Stomach (tissue), 9 donors: ENCODE data around the gene ASNSD1. TPM values are rescaled to one million over a fixed set of nuclear protein-coding genes. Genes with fewer than 3 reads are reported as not detected.
"Not testable (repeated sequence)": the region's sequence is repeated elsewhere in the genome, so short reads cannot be mapped to it uniquely, and the experiment has no call there.

ENCODE experiments used
- DNase-seq, 2 donors: peaks; one replicate each; pipeline versions ENCODE4 v3.0.0 to v3.0.0-alpha.2; 2013 to 2019
- H3K27ac ChIP-seq, 5 donors: fragments of 200-600 bp in 4 of 5; sonication (generic) in 4 of 5; one replicate each; pipeline ENCODE4 v1.5.1; 2013 to 2019; ENCODE audit warnings: mild to moderate bottlenecking in 1 of 5, moderate library complexity in 1 of 5
- H3K27me3 ChIP-seq, 3 donors: fragments of 200-600 bp; sonication (generic); one replicate each; pipeline ENCODE4 v1.5.1; 2017 to 2019; ENCODE audit warnings: mixed run types in 1 of 3
- H3K36me3 ChIP-seq, 4 donors: fragments of 200-600 bp; sonication (generic); 1 replicate in 3 of 4; 2 replicates in 1 of 4; pipeline ENCODE4 v1.5.1; 2016 to 2019
- H3K4me1 ChIP-seq, 4 donors: fragments of 200-600 bp; sonication (generic); one replicate each; pipeline ENCODE4 v1.5.1; 2016 to 2019
- H3K4me3 ChIP-seq, 4 donors: fragments of 200-600 bp; sonication (generic) in 3 of 4; one replicate each; pipeline ENCODE4 v1.5.1; 2016 to 2019; ENCODE audit warnings: mild to moderate bottlenecking in 1 of 4
- H3K9me3 ChIP-seq, 4 donors: fragments of 200-600 bp; sonication (generic); one replicate each; pipeline ENCODE4 v1.5.1; 2016 to 2019
- EP300 ChIP-seq: sonication (generic); formaldehyde crosslinking; IDR thresholded peaks from one replicate; pipeline ENCODE4 v1.6.1; 2017; ENCODE audit warnings: antibody characterized with exemption
- POLR2A ChIP-seq, 4 donors: fragments of 450-650 bp; IDR thresholded peaks; one replicate each; pipeline ENCODE4 v1.6.1; 2016; ENCODE audit warnings: antibody characterized with exemption in 4 of 4, control low read depth in 2 of 4, mild to moderate bottlenecking in 1 of 4, moderate library complexity in 1 of 4
- POLR2AphosphoS5 ChIP-seq, 3 donors: sonication (generic); formaldehyde crosslinking; IDR thresholded peaks; one replicate each; pipeline ENCODE4 v1.6.1; 2016; ENCODE audit warnings: antibody characterized with exemption in 3 of 3
- WGBS, 5 donors: extraction: QIAGEN DNeasy Blood & Tissue Kit in 3 of 5; methylation state at CpG; one replicate each; pipeline versions ENCODE4 v1.1.5 to v1.1.7; 2013 to 2018; 5-methylcytosine and 5-hydroxymethylcytosine counted together
- intact Hi-C: fragments of 100-400 bp; cut with DNase I; formaldehyde crosslinking; loops from one replicate; pipeline ENCODE4 v1.15.1; 2023; ENCODE audit warnings: low total_unique reads
- polyA plus RNA-seq, 3 donors: library from polyadenylated mRNA; stranded (reverse); fragments of 200-250 nt; gene quantifications; one replicate each; pipeline ENCODE4 v1.2.3, GENCODE V29; 2013
- total RNA-seq, 5 donors: library from RNA; depleted of rRNA; stranded (reverse); fragments of >200 nt; gene quantifications; one replicate each; pipeline versions ENCODE4 v1.1.0 to v1.2.3, GENCODE V29; 2014 to 2016
- TF ChIP-seq, protein P1 (sequence below), 7 experiments: fragments of 450-650 bp in 4 of 7; fragments of 200-600 bp in 3 of 7; sonication (generic) in 3 of 7; IDR thresholded peaks; one replicate each; pipeline ENCODE4 v1.5.1; 2016 to 2019; ENCODE audit warnings: antibody characterized with exemption in 7 of 7, control low read depth in 2 of 7, mild to moderate bottlenecking in 1 of 7
- donor health status: healthy with polysubstance abuse.
- donor health status: Bipolar disorder and iron deficiency.
- donor health status: healthy.

ASNSD1 gene
- total and polyA plus RNA-seq, 8 donors = 12.3 to 143 (median 35.2) TPM

DNA sequence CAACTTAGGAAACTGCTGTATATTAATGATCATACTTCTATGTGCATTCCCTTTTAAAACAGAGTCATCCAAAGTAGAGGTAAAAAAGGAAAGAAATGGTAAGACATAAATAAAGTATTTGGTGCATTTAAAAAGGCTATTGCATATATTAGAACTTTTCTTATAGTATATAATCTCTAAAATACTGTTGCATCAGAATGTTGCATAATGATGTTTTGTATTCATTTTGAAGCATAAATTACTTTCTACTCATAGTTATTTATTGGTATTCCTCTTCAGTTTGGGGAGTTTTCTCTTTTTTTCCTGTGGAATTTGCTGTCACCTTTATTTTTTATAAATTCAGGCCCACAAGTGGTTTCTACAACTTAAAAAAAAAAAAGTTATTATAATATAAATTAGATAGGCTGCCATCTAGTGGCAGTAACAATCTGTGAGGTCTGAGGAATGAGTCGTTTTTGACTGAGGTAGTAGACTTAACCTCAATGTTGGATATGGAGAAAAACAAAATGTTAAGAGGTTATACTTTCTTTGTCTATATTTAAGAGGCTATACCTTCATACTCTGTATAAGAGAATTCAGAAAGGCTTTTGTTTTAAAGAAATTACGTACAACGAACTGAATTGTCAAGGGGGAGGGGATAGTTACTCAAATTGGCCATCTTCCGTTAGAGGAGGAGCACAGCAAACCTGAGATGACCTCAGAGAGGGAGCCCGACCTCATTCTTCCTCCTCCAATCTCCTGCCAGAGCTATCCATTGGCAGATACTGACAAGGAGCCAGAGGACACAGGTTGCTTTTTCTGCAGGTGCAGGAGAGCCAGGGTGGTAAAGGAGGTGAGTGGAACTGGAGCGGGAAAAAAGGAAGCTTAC, 37.0 kb downstream of the ASNSD1 start:
- Histone ChIP-seq H3K4me3 (no peak overlapping the region), H3K9me3 (no peaks in the 10 kb centered on the region), H3K27ac (no peak overlapping the region), H3K27me3 (no peaks in the 10 kb centered on the region), H3K36me3 (peaks cover 0 to 11% (median 4%) of the 10 kb centered on the region in 4 donors), H3K4me1 (peaks cover 0 to 7% (median 0%) of the 10 kb centered on the region in 4 donors)
- intact Hi-C loops = no loop called here
- no peak for TF ChIP-seq POLR2A (IDR thresholded peaks at IDR 0.05)
- TF ChIP-seq, protein P1, sequence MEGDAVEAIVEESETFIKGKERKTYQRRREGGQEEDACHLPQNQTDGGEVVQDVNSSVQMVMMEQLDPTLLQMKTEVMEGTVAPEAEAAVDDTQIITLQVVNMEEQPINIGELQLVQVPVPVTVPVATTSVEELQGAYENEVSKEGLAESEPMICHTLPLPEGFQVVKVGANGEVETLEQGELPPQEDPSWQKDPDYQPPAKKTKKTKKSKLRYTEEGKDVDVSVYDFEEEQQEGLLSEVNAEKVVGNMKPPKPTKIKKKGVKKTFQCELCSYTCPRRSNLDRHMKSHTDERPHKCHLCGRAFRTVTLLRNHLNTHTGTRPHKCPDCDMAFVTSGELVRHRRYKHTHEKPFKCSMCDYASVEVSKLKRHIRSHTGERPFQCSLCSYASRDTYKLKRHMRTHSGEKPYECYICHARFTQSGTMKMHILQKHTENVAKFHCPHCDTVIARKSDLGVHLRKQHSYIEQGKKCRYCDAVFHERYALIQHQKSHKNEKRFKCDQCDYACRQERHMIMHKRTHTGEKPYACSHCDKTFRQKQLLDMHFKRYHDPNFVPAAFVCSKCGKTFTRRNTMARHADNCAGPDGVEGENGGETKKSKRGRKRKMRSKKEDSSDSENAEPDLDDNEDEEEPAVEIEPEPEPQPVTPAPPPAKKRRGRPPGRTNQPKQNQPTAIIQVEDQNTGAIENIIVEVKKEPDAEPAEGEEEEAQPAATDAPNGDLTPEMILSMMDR (IDR thresholded peaks at IDR 0.05) = peak in 3 of 7 experiments; percentile 21 to 72 (median 31)
- peak; percentile 30 to 73 for DNase-seq
- 37 to 49% (median 42%) methylated on average over 6 of the region's 6 CpGs for WGBS, 5 donors

DNA sequence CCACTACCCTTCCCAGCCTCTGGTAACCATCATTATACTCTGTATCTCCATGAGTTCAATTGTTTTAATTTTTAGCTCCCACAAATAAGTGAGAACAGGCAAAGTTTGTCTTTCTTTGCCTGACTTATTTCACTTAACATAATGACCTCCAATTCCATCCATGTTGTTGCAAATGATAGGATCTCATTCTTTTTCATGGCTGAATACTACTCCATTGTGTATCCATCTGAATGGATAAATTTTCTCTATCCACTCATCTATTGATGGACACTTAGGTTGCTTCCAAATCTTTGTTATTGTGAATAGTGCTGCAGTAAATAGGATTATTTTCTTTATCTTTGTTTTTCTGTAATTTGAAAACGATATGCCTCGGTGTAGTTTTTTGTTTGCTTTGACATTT, 39.4 kb downstream of the ASNSD1 start:
- H3K9me3 ChIP-seq = no peaks in the 10 kb centered on the region
- no peaks in the 10 kb centered on the region for H3K27me3 ChIP-seq
- H3K36me3 ChIP-seq = peaks cover 0 to 14% (median 11%) of the 10 kb centered on the region in 4 donors
- no peak overlapping the region for H3K4me3 ChIP-seq
- no peak overlapping the region for H3K27ac ChIP-seq
- H3K4me1 ChIP-seq = peaks cover 0 to 7% (median 0%) of the 10 kb centered on the region in 4 donors
- DNase-seq = no peak
- TF ChIP-seq, protein P1 (IDR thresholded peaks at IDR 0.05) = no peak
- no peak for TF ChIP-seq EP300
- TF ChIP-seq POLR2A (IDR thresholded peaks at IDR 0.05) = no peak
- TF ChIP-seq POLR2AphosphoS5 (IDR thresholded peaks at IDR 0.05) = no peak
- 38 to 46% (median 44%) methylated on average over 2 of the region's 2 CpGs for WGBS, 5 donors
- intact Hi-C loops = no loop called here

DNA sequence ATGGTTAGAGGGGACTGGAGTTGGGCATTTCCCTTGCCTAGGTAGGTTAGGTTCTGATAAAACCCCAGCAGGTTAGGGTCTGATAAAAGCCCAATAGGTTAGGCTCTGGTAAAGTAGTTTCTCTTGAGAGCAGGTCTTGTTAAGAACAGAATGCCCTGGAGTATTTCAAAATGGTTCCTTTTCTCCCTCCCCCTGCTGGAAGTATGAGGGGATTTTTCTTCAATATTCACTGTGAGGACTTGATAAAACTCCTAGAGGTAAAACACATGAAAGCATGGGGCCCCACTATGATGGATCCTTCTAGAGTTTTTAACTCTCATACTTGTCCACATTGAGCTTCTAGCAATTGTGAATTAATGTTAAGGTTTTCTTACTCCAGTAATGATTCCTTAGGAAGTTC, 40.8 kb downstream of the ASNSD1 start:
- Histone ChIP-seq H3K27me3 (no peaks in the 10 kb centered on the region), H3K4me1 (peaks cover 0 to 7% (median 0%) of the 10 kb centered on the region in 4 donors), H3K27ac (no peak overlapping the region), H3K36me3 (peaks cover 0 to 23% (median 19%) of the 10 kb centered on the region in 4 donors), H3K9me3 (no peaks in the 10 kb centered on the region), H3K4me3 (no peak overlapping the region)
- intact Hi-C loops = no loop called here
- TF ChIP-seq POLR2A (IDR thresholded peaks at IDR 0.05) (no peak), EP300 (no peak), POLR2AphosphoS5 (IDR thresholded peaks at IDR 0.05) (no peak)
- TF ChIP-seq, protein P1 (IDR thresholded peaks at IDR 0.05) = no peak
- DNase-seq = no peak

DNA sequence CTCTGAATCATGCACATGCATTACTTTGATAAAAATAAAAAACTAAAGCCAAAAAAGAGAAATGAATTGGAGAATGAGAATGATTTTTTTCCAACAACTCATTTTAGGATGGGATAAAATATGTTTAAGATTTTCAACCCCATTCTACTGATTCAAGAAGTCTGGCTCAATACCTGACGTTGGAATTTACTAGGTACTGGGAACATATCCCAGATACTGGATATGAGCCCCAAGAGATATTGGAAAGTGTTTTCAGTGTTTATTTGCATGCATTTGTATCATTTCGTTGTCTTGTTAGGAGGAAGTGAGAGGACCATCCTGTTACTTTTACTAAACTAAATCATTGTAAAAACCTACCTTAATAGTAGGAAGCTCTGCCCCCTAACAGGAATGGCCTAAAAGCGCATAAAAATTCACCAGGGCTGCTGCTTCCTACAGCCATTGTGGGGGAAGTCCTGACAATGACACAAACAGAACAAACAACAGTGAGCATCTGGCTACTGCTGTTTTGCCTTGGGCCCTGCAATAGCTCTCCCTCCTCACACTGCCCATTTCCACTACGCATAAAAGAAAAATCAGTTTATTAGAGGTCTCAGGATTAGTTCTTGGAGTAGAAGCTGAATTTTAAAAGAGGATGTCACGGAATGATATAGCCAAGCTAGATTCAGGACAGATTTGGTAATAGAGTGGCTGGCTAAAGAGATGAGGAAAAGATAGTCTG, 48.4 kb downstream of the ASNSD1 start:
- DNase-seq = no peak
- no peaks in the 10 kb centered on the region for H3K27me3 ChIP-seq
- TF ChIP-seq POLR2AphosphoS5 (IDR thresholded peaks at IDR 0.05) = no peak
- H3K9me3 ChIP-seq = no peaks in the 10 kb centered on the region
- H3K27ac ChIP-seq = no peak overlapping the region
- 88 to 93% (median 92%) methylated on average over 5 of the region's 5 CpGs for WGBS, 5 donors
- no peak overlapping the region for H3K4me3 ChIP-seq
- H3K36me3 ChIP-seq = peaks cover 0 to 34% (median 32%) of the 10 kb centered on the region in 4 donors
- no peaks in the 10 kb centered on the region for H3K4me1 ChIP-seq
- intact Hi-C loops = no loop called here

DNA sequence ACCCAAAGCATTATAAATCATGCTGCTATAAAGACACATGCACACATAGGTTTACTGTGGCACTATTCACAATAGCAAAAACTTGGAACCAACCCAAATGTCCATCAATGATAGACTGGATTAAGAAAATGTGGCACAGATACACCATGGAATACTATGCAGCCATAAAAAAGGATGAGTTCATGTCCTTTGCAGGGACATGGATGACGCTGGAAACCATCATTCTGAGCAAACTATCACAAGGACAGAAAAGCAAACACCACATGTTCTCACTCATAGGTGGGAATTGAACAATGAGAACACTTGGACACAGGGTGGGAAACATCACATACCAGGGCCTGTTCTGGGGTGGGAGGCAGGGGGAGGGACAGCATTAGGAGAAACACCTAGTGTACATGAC, 56.3 kb downstream of the ASNSD1 start:
- H3K27ac ChIP-seq, H3K4me1 ChIP-seq, H3K9me3 ChIP-seq, H3K27me3 ChIP-seq, DNase-seq, intact Hi-C loops, H3K4me3 ChIP-seq: not testable (repeated sequence)
- WGBS, 5 donors = 69 to 100% (median 83%) methylated on average over 1 of the region's 1 CpG
- H3K36me3 ChIP-seq = peaks cover 0 to 21% (median 5%) of the 10 kb centered on the region in 4 donors
